GM12878 (cell line): ENCODE data around the gene IER3. TPM values are rescaled to one million over a fixed set of nuclear protein-coding genes. Genes with fewer than 3 reads are reported as not detected.

Experiments
- ATAC-seq: fragments of 200-7000 bp; cut with Tn5 transposase; 3 replicates; pipeline ENCODE4 v1.9.1; 2020; ENCODE audit warnings: mild to moderate bottlenecking, moderate library complexity
- BruUV-seq: library from RNA; stranded (reverse); fragments of 400-500 nt; replicated peaks from 2 replicates; lab custom pipeline; 2021; lab: Mats Ljungman, UMichigan
- CTCF ChIA-PET: fragments of 300-600 bp; sonication (Branson Sonifier 250); formaldehyde crosslinking; extraction: SDS; loops from one replicate; lab custom pipeline; 2021; ENCODE audit warnings: inconsistent platforms; lab: Yijun Ruan, JAX
- POLR2A ChIA-PET: fragments of 350-600 bp; formaldehyde crosslinking; extraction: SDS; loops from one replicate; lab custom pipeline; 2021; ENCODE audit warnings: inconsistent platforms; lab: Charles Lee
- RAD21 ChIA-PET: fragments of 300-600 bp; sonication (Branson Sonifier 250); formaldehyde crosslinking; loops from one replicate; lab custom pipeline; 2023; ENCODE audit warnings: antibody characterized with exemption; ENCODE audit not compliant: unreplicated experiment; lab: Charles Lee
- SMC1A ChIA-PET: fragments of 300-600 bp; sonication (Branson Sonifier 250); formaldehyde crosslinking; loops from one replicate; lab custom pipeline; 2023; ENCODE audit not compliant: unreplicated experiment, uncharacterized antibody; lab: Charles Lee
- DNase-seq: peaks from one replicate; pipeline ENCODE4 v3.0.0-alpha.2; 2011; ENCODE audit warnings: low read depth, low spot score
- FAIRE-seq: peaks from 3 replicates; lab custom pipeline; 2011; peaks lifted over from hg19 to GRCh38; lab: Jason Lieb, UNC
- H2AFZ ChIP-seq: 2 replicates; pipeline ENCODE4 v1.6.0; 2011; ENCODE audit warnings: low read depth, low read length, control low read depth; ENCODE audit not compliant: control insufficient read depth
- H3K27ac ChIP-seq: 2 replicates; pipeline ENCODE4 v1.5.1; 2011; ENCODE audit warnings: control low read depth; ENCODE audit not compliant: control insufficient read depth, insufficient read depth
- H3K27me3 ChIP-seq, 2 experiments: replicated peaks in 1 of 2; 2 replicates each; pipeline versions ENCODE4 v1.6.0 to v1.6.1; 2011; ENCODE audit warnings: low read length in 1 of 2; ENCODE audit not compliant: control insufficient read depth in 2 of 2, insufficient read depth in 2 of 2
- H3K36me3 ChIP-seq, 2 experiments: 2 replicates each; pipeline ENCODE4 v1.5.1; 2011; ENCODE audit warnings: low read length in 1 of 2; ENCODE audit not compliant: control insufficient read depth in 2 of 2, insufficient read depth in 2 of 2
- H3K4me1 ChIP-seq: 2 replicates; pipeline ENCODE4 v1.6.1; 2011; ENCODE audit warnings: mild to moderate bottlenecking, low read length, moderate library complexity, mixed read lengths; ENCODE audit not compliant: control insufficient read depth, insufficient read depth
- H3K4me2 ChIP-seq: 2 replicates; pipeline ENCODE4 v1.6.0; 2011; ENCODE audit warnings: control low read depth; ENCODE audit not compliant: control insufficient read depth, insufficient read depth
- H3K4me3 ChIP-seq: fragments of 200-600 bp; sonication (generic); 2 replicates; pipeline ENCODE4 v1.5.1; 2016
- H3K79me2 ChIP-seq: 2 replicates; pipeline ENCODE4 v1.6.0; 2011; ENCODE audit warnings: low read length; ENCODE audit not compliant: control insufficient read depth, insufficient read depth
- H3K9ac ChIP-seq: 2 replicates; pipeline ENCODE4 v1.8.0; 2011; ENCODE audit warnings: low read length, control low read depth, mixed read lengths; ENCODE audit not compliant: control insufficient read depth, insufficient read depth
- H3K9me3 ChIP-seq: replicated peaks from 3 replicates; pipeline ENCODE4 v1.5.1; 2011; ENCODE audit warnings: mild to moderate bottlenecking, low read length; ENCODE audit not compliant: control insufficient read depth, insufficient read depth
- H4K20me1 ChIP-seq: 2 replicates; pipeline ENCODE4 v1.6.0; 2011; ENCODE audit not compliant: control insufficient read depth, insufficient read depth
- ATF2 ChIP-seq: IDR thresholded peaks from 2 replicates; pipeline ENCODE4 v1.6.1; 2012; ENCODE audit warnings: low read length, inconsistent platforms
- BCL11A ChIP-seq: IDR thresholded peaks from 2 replicates; pipeline ENCODE4 v1.6.1; 2011; ENCODE audit warnings: low read depth, low read length
- BCLAF1 ChIP-seq: fragments of 450-650 bp; IDR thresholded peaks from 2 replicates; pipeline ENCODE4 v1.6.1; 2017; ENCODE audit warnings: antibody characterized with exemption, mild to moderate bottlenecking, moderate library complexity
- BMI1 ChIP-seq: fragments of 450-650 bp; IDR thresholded peaks from 2 replicates; pipeline ENCODE4 v1.6.1; 2016; ENCODE audit warnings: mild to moderate bottlenecking, moderate library complexity, borderline replicate concordance
- CBX3 ChIP-seq: fragments of 200-600 bp; sonication (generic); IDR thresholded peaks from 2 replicates; pipeline ENCODE4 v1.6.1; 2016; ENCODE audit warnings: low read depth, borderline replicate concordance
- CREB1 ChIP-seq: IDR thresholded peaks from 2 replicates; pipeline ENCODE4 v1.6.1; 2012; ENCODE audit warnings: low read depth, mild to moderate bottlenecking, inconsistent platforms
- GABPA ChIP-seq: IDR thresholded peaks from 2 replicates; pipeline ENCODE4 v1.6.1; 2014; ENCODE audit warnings: antibody characterized with exemption, low read depth, mild to moderate bottlenecking, inconsistent platforms
- MEF2A ChIP-seq: IDR thresholded peaks from 2 replicates; pipeline ENCODE4 v1.6.1; 2011; ENCODE audit warnings: low read depth, mild to moderate bottlenecking, low read length, moderate library complexity; ENCODE audit not compliant: insufficient read depth
- NFXL1 ChIP-seq: fragments of 450-650 bp; IDR thresholded peaks from 2 replicates; pipeline ENCODE4 v1.6.1; 2017; ENCODE audit warnings: antibody characterized with exemption, mild to moderate bottlenecking, borderline replicate concordance
- NFYA ChIP-seq: IDR thresholded peaks from 2 replicates; pipeline ENCODE4 v1.6.1; 2011; ENCODE audit warnings: low read depth, mild to moderate bottlenecking, low read length, improper control_type of control experiment, borderline replicate concordance
- NRF1 ChIP-seq: conservative IDR thresholded peaks from 2 replicates; pipeline ENCODE4 v1.6.1; 2011; ENCODE audit warnings: mild to moderate bottlenecking, low read depth, low read length, improper control_type of control experiment
- RB1 ChIP-seq: fragments of 450-650 bp; formaldehyde crosslinking; IDR thresholded peaks from 2 replicates; pipeline ENCODE4 v1.6.1; 2017; ENCODE audit warnings: mild to moderate bottlenecking, borderline replicate concordance
- SMARCA5 ChIP-seq: fragments of 450-650 bp; IDR thresholded peaks from 2 replicates; pipeline ENCODE4 v1.6.1; 2017; ENCODE audit warnings: mild to moderate bottlenecking
- SRF ChIP-seq, 2 experiments: IDR thresholded peaks; 2 replicates each; pipeline ENCODE4 v1.6.1; 2011; ENCODE audit warnings: low read depth in 2 of 2, low read length in 2 of 2, mild to moderate bottlenecking in 1 of 2, moderate library complexity in 1 of 2
- ZBTB11 ChIP-seq: fragments of 450-650 bp; formaldehyde crosslinking; IDR thresholded peaks from 2 replicates; pipeline ENCODE4 v1.5.0; 2022; ENCODE audit warnings: mild to moderate bottlenecking, missing genetic modification characterization
- ZNF622 ChIP-seq: fragments of 450-650 bp; IDR thresholded peaks from 2 replicates; pipeline ENCODE4 v1.6.1; 2017; ENCODE audit warnings: mild to moderate bottlenecking, inconsistent platforms
- WGBS: methylation state at CpG from one replicate; pipeline ENCODE4 v1.1.6; 2016; ENCODE audit warnings: low lambda C conversion rate; ENCODE audit not compliant: insufficient replicate concordance, insufficient coverage; ENCODE audit errors: missing lambda C conversion rate; 5-methylcytosine and 5-hydroxymethylcytosine counted together
- in situ Hi-C: fragments of 300-500 bp; cut with MboI; formaldehyde crosslinking; loops from 9 replicates; pipeline ENCODE4 v1.14.3; 2018; ENCODE audit warnings: mixed read lengths
- intact Hi-C: fragments of 100-400 bp; cut with micrococcal nuclease; formaldehyde crosslinking; loops from one replicate; pipeline ENCODE4 v1.14.2; 2022; ENCODE audit not compliant: unreplicated experiment
- polyA plus RNA-seq, 11 experiments: library from polyadenylated mRNA; depleted of rRNA in 4 of 11; unstranded in 6 of 11; stranded (reverse) in 5 of 11; fragments of >200 nt; fragmentation: Nextera tagmentation in 4 of 11; fragmentation: Illumina TruSeq in 1 of 11; extraction: Ambion mirVana in 4 of 11; extraction: Trizol in 1 of 11; gene quantifications; 1 replicate in 1 of 11; 2 replicates in 10 of 11; pipeline versions ENCODE4 v1.2.1 to v1.2.3, GENCODE V29; 2011 to 2016; ENCODE audit warnings: inconsistent platforms in 2 of 11, missing spikeins in 2 of 11, low read depth in 1 of 11
- total RNA-seq, 4 experiments: library from RNA; depleted of rRNA in 3 of 4; stranded (reverse); fragments of >200 nt in 3 of 4; fragmentation: Illumina TruSeq in 1 of 4; extraction: Trizol in 1 of 4; gene quantifications; 2 replicates each; pipeline versions ENCODE4 v1.2.1 to v1.2.3, GENCODE V29; 2013 to 2021

The IER3 gene
- total and polyA plus RNA-seq, 10 of the 15 experiments (the other 5 are each of a cell fraction or from before 2014, with no cell fraction given) = 1.9 to 100 (median 32.3) TPM

- TF ChIP-seq ZBTB11 (CRISPR knock-in tag) = no peak
- no peak for TF ChIP-seq GABPA
- TF ChIP-seq SRF (IDR thresholded peaks at IDR 0.05; ENCODE audit: low read depth in 2 of 2, low read length in 2 of 2) = no peak
- TF ChIP-seq SMARCA5 = no peak
- TF ChIP-seq RB1 = no peak
- TF ChIP-seq BMI1 = no peak
- TF ChIP-seq NFXL1 = no peak
- no peak for TF ChIP-seq CBX3
- TF ChIP-seq NFYA = no peak
- TF ChIP-seq BCL11A = no peak
- TF ChIP-seq, all 136 proteins: peak for 0
Measured at GRCh38 chr6:30703011-30703410, 41.3 kb downstream of the IER3 start (continued).

- BruUV-seq = no TSS peak
- no peak overlapping the region for H3K27ac ChIP-seq
- RAD21 ChIA-PET = no interaction called here
- DNase-seq = no peak
- no peaks in the 10 kb centered on the region for H3K4me1 ChIP-seq
- no peaks in the 10 kb centered on the region for H3K9me3 ChIP-seq
- no peak for ATAC-seq
- no peak overlapping the region for H3K9ac ChIP-seq
- intact Hi-C loops (no loop called here), in situ Hi-C loops (no loop called here)
- no peaks in the 10 kb centered on the region for H4K20me1 ChIP-seq
- H3K36me3 ChIP-seq = peaks cover 0 to 8% of the 10 kb centered on the region in 2 experiments; a peak in 3 of 4 replicates
- no peak overlapping the region for H2AFZ ChIP-seq
- no peak for FAIRE-seq
- H3K4me2 ChIP-seq = no peak overlapping the region
- SMC1A ChIA-PET = interaction anchor here (0.7 to 1.1 kb wide), 2 partner anchors 19 to 147 kb away, joined by 3 to 4 read pairs; no protein-coding TSS in a partner anchor
- POLR2A ChIA-PET = interaction anchor here (0.5 to 1.0 kb wide), 4 partner anchors 10 to 73 kb away, joined by 3 to 5 read pairs (median 4); no protein-coding TSS in a partner anchor
- WGBS = 82% methylated on average over 4 of the region's 4 CpGs
- H3K4me3 ChIP-seq = no peak overlapping the region
- no peaks in the 10 kb centered on the region for H3K79me2 ChIP-seq
- no peaks in the 10 kb centered on the region for H3K27me3 ChIP-seq
- CTCF ChIA-PET = interaction anchor here (0.5 kb wide), 1 partner anchor 11 kb away, joined by 3 read pairs; no protein-coding TSS in a partner anchor
- TF ChIP-seq NRF1 (no peak), CREB1 (no peak), ZNF622 (no peak), BCLAF1 (no peak), ATF2 (no peak), MEF2A (no peak)
Measured at GRCh38 chr6:30700340-30700739, 44.0 kb downstream of the IER3 start.
